Measurements from ENCODE around the gene MSX1.

Gene MSX1

DNA sequence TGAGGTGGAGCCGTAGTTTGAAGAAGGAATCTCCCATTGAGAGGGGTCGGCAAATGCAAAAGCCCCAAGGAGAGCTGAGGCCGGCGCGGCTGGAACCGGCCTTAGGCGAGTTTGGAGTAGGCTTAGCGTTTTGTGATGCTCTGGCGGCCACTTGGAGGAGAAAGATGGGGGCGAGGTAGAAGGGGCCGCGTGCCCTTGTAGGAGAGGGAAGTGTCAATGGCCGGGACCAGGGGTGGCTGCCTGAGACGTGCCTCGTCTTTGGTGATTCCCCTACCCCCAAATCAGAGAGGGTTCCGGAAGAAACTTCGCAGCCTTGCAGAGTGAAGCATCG lies 11.7 kb downstream of the MSX1 start:
- DNase-seq: no peak

DNA sequence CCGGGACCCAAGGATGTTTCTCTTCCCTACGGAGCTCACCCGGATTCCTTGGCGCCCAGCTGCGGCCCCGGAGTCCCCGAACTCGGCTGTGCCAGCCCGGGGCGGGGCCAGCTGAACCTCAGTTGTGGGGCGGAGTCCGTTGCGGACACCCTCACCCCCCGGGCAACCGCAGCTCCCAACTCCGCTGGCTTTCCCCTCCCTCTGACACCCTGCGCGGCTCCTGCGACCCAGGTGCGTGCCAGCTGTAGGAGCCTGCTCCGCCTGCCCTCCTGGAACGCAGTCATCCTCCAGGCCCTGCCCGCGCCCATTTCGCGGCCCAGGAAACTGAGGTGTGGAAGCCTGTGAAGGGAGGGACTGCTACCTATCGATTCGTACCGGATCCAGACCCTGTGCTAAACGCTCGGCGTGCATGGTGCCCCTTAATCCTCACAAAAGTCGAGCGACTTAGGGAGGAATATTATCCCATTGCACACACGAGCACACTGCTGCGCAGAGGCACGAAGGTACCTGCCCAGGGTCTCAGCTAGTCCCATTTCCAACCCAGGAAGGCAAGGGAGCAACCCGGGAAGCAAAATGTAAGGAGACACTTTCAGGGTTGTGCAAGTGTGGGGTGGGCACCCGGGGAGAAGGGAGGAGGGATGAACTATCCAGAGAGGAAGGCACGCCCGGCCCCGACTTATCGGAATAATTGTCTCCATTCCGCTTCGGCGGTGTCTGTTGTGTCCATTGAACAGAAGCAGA lies 12.3 kb downstream of the MSX1 start:
- DNase-seq: no peak

DNA sequence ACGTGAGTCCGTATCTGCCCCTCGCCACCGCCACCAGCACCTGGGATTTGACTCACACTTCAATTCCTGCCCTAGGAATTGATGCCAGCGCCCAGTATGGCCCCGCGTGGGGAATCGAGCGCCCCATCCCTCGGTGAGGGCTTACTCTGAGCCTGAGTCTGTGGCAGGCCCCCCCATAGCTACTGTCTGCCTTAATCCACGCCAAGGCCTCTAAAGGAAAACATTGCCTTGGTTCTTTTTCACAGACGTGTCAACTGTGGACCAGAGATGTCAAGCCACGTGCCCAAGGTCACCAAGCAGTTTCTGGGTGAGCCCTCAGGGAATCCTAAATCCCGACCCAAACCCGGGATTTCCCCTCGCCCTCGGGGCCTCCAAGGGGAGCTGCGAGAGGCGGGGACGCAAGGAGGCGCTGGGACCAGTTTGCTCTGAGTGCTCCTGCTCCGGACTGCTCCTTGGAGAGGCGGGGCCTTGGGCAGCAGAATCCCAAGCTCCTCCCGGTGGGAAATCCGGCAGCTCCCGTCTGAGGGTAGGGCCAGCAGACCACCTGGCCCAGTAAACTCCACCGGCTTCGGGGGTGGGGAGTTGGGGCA lies 12.9 kb downstream of the MSX1 start:
- DNase-seq: no peak

DNA sequence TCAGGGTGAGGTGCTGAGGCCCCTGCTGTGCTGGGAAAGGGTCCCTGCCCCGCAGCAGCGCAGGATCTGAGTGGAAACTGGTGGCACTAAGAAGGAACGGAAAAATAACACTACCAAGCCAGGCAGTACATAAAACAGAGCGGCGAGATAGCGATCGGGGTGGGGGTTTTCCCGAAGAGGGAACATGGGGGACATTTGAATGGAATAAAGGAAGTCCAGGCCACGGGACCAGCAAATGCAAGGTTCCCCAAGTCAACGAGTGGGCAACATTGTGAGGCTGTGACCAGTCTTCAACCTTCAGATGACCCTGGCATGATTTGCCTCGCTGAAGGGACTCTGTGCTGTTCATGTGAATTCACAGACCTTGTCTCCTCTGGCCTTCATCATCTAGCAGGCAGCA lies 13.7 kb downstream of the MSX1 start:
- no peak for DNase-seq

DNA sequence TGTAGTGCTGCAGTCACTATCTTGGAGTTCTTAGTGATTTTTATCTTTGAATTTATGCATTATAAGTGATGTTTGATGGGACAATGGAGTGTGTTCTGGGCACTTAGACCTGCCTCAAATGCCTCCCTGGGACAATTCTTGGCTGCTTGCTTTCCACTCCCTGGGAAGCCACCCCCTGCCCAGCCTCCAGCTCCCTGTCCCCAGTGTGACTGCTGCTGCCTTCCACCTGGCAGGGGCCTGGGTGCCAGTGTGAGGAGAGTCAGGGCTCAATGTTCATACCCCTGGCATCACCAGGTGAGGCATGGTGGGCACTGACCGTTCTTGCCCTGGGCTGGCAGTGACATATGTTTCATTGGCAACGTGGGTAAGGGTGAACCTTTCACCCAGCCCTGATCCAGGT lies 14.8 kb downstream of the MSX1 start:
- no peak for DNase-seq

DNA sequence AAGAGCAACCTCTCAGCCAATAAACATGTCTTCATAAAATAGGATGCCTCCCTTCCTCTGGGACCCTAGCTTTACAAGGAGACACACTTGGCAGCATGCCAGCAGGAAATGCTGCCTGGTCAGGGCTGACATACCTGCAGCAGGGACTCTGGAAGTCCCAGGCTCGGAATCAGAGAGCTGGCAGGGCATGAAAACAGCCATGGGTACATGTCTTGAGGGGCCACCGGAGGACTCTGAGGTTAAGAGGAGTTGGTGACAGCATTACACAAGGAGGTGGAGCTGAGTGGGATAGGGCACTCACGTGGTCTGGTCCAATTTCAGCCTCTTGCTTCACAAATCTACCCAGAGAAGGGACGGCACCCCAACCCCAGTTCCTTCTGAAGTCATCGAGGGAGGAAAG lies 15.7 kb downstream of the MSX1 start:
- no peak for DNase-seq

DNA sequence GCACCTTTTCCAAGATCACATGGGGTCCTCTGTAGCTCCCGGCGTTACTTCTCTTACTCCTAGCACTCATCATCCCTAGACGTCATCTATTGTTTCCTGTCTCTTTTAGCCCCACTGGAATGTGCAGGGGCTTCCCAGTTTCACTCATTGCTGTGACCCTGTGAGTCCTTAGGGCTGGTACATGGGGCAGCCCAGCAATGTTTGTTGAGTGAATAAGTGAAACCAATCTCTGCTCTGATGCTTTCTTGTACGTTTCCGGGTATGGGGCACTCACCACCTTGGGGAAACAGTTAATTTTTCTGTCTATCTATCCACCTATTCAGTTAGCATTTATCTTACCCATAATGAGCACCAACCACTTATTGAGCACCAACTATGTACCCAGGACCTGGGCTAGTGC lies 16.1 kb downstream of the MSX1 start:
- DNase-seq: no peak

DNA sequence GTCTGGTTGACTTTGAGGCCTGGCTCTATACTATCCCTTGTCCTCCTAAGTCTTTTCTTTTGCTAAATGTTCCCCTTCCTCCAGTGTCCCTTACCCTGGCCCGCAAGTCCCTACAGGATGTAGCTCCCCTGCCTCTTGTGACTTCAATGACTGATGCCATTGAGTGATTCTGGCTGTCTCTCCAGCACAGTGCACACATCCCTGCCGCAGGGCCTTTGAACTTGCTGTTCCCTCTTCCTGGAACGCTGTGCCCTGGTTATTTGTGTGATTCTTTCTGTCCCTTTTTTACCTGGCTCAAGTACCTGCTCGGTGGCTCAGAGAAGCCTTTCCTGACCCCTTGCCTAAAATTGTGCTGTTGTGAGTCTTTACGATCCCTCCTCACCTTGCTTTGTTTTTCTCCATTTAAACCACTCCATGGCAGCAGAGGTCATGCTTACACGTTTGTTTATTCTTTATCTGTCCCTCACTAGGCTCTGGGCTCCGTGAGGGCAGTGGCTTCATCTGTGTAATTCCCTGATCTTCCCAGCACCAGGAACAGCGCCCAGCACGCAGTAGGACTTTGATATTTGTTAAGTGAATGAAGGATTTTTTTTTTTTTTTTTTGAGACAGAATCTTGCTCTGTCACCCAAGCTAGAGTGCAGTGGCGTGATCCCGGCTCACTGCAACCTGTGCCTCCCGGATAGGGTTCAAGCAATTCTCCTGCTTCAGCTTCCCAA lies 17.6 kb downstream of the MSX1 start:
- no peak for DNase-seq

DNA sequence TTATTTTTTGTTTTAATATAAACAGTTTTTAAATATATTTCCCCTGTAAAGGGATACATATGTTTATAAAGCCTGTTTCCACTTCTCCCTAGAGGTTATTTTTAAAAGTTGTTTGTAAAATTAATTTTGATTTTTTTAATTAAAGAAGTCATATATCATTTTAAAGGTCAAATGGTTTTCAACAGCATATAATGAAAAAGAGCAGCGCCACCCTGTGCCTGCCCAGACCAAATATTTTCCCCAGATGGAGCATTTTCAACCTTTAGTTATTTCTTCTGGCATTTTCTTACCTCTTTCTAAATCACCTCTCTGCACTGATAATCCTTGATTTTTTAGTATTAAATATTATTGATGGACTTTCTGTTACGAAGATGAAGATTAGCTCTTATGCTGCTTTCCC lies 21.0 kb downstream of the MSX1 start:
- DNase-seq: peak; percentile 9

DNA sequence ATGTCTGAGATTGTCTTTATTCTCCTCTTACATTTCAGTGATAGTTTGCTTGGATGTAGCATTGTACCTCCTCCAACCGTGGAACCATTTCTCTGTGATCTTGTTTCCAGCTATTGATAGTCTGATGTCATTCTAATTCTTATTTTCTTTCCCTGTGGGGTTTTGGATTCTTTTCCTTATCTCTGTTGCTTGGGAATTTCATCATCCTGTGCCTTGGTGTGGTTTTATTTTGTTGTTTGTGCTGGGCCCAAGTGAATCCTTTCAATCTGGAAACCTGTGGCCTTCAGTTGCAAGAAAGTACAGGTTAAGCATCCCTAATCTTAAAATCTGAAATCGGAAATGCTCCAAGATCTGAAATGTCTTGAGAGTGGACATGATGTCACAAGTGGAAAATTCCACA lies 22.0 kb downstream of the MSX1 start:
- no peak for DNase-seq

DNA sequence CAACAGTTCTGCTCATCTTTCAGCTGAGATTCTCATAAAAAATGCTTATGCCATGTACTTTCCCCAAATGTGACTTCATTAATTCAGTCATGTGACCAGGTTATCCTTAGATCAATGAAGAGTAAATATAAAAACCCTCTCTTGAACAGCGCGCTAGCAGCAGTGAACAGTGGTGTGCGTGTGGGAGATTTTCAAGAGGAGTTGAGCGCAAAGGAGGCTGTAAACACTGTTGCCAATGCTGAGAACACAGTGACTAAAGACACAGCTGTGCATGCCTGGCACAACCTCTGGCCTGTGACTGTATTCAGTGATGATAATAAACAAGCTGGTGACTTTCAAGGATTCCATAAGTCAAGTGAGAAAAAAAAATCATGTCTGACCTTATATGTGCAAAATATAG lies 25.1 kb downstream of the MSX1 start:
- DNase-seq: no peak

DNA sequence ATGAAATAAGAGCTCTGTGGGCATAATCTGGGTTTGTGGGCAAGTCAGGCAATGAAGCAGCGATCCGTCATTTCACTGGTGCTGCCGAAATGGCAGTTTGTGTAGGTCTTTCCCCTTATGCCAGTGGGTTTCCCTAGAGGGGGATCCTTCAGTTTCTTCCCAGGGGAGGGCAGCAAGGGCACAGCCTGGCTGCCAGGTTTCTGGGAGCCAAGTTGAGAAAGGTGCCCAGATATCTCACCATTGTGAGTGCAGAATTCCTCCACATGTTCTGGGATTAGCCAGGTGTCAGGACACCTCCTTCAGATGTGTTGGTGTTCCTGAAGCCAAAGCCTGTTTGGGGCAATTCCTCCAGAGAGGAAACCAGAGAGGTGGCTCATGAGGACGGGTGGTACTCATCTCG lies 28.0 kb downstream of the MSX1 start:
- no peak for DNase-seq

DNA sequence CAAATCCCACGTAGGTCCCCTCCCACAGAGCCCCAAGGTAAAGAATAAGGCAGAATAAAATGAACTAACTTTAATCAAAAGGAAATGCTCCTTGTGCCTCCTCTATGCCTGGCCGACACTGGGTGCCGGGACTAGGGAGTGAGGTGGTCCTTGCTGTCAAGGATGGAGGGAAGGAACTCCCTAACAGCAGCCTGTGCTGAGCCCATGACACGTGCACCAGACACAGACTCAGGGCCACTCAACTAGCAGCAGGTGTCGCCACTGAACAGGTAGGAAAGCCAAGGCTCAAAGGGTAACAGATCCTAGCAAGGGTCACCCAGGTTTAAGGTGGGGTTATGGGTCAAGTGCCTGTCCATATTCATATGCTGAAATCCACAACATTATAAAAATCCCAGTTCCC lies 29.2 kb downstream of the MSX1 start:
- DNase-seq: no peak

DNA sequence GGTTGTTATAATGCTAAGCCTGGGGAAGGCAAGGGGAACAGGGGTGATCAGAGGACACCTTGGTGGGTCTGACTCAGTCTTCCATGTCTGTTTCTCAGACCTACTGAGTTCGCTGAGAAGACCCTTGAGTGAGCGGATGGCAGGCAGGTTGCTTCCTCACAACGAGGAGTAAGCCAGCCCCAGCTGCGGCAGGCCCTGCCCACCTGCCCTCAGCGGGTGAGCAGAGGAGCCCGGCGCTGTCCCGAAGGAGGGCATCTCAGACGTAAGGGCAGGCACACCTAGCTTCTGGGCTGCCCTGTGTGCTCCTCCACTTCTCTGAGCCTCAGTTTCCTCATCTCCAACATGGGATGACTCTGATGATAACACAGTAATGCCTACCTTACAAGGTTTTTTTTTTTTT lies 30.3 kb downstream of the MSX1 start:
- no peak for DNase-seq

DNA sequence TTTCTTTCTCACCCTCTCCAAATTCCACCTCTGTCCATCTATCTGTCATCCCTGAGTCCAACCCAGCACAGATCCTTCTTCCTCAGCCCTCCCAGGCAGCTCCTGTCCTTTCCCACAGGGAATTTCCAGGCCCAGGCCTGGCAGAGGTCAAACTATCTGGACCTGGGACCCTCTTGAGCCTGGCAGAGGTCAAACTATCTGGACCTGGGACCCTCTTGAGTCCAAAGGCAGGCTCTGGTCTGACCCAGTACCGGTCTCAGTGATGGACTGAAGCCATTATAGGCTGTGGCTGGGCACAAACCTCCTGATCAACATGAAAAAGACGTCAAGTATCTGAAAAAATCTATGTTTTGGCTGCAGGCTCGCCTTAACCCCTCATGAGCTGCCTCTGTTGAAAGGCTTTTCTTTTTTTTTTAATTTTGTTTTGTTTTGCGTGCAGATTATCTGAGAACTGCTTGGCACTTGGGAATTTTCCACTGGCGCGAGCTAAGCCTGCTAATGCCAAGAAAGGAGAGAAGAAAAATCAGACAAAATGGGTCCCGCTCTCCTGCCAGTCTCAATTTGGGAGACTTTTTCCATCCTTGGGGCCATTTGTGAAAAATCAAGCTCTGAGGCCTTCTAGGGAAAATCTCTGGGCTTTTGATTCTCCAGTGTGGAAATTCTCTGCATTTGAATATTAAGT lies 31.2 kb downstream of the MSX1 start:
- no peak for DNase-seq

DNA sequence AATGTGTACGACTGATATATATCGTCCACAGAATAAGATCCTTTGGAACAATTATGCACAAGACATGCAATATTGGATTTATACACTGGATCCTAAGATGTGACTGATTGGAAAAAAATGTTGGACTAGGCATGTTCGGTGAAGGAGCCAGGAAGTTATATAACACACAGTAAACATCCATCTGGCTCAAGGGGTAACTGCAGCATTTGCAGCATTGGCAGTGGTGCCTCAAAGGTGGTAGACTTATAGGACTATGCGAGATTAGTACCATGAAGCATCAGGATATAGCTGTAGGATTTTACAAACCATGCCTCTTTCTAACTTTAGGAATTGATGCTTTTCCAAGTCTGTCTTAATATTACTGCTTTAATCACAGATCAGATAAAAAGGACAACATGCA lies 34.3 kb downstream of the MSX1 start:
- DNase-seq: no peak

DNA sequence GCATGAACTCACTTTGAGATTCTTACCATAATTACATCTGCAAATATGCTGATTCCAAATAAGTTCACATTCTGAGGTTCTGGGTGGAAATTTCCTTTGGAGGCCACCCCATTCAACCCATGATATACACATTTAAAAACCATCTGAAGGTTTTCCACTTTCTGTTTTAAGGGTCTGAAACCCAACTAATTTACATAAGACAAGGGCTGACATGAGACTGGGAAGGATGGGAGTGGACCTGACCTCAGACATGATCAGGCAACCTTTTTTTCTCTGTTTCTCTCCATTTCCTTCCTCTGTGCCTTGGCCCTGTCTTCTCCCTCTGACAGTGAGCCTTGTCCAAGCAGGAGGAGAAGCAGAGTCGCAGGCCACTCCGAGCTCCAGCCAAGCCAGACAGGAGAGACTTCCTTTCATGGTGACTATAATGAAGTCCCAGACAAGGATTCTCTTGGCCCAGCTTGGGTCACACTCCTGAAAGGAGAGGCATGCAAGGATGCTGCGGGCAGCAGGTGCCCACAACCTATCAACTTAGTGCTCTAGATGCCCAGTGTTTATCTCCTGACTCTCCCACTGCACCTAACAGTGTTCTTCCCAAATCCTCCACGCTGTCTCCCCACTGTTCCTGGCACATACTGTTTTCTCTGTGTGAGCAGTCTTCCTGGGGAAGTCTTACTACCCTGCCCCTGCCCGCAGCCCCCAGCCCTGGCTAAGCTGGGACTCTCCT lies 39.9 kb downstream of the MSX1 start:
- no peak for DNase-seq

DNA sequence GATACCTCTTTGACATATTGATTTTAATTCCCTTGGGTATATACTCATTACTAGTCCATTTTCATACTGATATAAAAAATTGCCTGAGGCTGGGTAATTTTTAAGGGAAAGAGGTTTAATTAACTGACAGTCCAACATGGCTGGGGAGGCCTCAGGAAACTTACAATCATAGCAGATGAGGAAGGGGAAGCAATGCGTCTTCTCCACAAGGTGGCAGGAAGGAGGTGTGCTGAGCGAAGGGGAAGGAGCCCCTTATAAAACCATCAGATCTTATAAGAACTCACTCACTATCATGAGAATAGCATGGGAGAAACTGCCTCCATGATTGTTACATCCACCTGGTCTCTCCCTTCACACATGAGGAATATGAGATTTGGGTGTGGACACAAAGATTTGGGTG lies 42.4 kb downstream of the MSX1 start:
- DNase-seq: no peak

DNA sequence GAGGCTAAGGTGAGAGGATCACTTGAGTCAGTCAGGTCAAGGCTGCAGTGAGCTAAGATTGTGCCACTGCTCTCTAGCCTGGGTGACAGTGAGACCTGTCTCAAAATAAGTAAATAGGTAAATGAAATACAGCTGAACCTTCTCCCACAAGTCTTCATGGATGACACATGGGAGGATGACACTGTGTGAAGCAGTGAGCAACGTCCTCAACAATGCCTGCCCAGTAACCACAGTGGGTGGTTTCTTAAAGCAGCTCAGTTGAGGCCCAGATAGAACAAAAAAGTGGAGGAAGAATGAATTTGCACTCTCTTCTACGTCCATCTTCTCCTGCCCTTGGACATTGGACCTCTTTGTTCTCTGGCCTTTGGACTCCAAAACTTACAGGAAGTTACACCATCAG lies 52.7 kb downstream of the MSX1 start:
- DNase-seq: no peak

DNA sequence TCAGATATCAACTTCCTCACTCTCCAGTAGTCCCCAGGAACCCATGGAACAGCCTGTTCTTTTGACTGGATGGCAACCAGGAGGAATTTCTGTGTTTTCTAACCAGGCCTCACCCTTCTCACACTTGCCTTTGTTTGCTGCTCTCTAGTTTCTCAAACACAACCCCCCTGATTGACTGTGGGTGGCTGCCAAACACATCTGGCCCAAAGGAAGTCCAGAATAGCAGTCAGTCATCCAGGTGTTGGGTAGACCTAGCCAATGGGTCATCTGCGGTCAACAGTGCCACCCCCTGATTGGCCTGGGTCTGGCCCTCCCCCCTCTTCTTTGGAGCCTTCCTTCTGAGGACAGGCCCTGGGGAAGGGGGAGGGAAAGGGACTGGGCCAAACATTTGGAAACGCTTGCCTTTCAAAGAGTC lies 53.7 kb downstream of the MSX1 start:
- DNase-seq: no peak

Measured in EL (cell line).